Measurements from ENCODE around the gene ITIH1.
"Not testable (repeated sequence)": the region's sequence is repeated elsewhere in the genome, so short reads cannot be mapped to it uniquely, and the experiment has no call there.

Gene ITIH1

DNA sequence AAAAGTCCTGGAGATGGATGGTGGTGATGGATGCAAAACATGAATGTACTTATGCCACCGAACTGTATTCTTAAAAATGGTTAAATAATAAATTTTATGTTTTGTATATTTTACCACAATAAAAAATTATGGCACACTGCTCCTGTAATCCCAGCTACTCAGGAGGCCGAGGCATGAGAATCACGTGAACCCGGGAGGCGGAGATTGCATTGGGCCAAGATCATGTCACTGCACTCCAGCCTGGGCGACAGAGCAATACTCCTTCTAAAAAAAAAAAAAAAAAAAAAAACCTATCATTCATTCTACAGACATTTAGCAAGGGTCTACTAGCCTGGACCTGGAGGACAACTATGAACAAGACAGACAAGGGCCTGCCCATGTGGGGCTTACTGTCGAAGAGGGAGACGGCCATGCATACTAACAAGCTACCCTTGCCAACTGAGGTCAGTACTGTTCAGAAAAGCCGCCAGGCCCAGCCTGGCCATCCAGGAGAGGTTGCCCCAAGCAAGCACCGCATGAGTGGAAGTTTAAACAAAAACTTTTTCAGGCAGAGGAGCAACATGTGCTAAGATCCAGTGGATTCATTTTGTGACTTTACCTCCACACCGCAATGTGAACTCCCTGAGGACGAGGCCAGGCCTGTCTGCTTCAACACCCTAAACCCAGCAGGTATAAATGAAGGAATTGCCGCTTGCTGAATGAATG, 3.9 kb upstream of the ITIH1 start:
- in situ Hi-C loops (cut with HindIII; ENCODE audit: low sequenced_read_pairs) = no loop called here

DNA sequence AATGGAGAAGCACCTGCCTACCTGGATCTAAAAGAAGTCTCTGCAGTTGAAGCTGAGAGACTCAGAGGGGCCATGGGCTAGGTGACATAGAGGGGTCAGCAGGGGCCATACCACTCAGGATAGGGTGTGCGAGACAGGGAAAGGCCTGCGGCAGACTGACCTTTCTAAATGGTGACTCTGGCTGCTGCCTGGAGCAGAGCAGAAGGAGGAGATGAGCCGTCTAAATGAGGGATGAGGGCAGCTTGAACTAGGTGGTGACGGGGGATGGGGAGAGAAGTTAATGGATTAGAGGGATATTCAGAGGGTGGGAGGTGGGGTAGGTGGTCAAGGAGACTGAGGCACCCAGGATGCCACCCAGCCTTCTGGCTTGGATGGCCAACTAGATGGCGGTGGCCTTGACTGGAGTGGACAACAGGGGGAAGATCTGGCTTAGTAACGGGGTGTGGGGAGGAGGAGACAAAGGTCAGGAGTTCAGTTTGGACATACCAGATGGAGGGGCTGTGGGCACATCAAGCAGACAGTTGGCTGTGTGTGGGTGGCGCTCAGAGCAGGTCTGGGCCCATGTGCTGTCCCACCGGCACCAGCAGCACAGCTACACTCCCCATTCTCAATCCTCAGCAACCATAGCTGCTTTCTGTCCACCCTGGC, 3.2 kb upstream of the ITIH1 start:
- in situ Hi-C loops (cut with HindIII; ENCODE audit: low sequenced_read_pairs) = no loop called here

DNA sequence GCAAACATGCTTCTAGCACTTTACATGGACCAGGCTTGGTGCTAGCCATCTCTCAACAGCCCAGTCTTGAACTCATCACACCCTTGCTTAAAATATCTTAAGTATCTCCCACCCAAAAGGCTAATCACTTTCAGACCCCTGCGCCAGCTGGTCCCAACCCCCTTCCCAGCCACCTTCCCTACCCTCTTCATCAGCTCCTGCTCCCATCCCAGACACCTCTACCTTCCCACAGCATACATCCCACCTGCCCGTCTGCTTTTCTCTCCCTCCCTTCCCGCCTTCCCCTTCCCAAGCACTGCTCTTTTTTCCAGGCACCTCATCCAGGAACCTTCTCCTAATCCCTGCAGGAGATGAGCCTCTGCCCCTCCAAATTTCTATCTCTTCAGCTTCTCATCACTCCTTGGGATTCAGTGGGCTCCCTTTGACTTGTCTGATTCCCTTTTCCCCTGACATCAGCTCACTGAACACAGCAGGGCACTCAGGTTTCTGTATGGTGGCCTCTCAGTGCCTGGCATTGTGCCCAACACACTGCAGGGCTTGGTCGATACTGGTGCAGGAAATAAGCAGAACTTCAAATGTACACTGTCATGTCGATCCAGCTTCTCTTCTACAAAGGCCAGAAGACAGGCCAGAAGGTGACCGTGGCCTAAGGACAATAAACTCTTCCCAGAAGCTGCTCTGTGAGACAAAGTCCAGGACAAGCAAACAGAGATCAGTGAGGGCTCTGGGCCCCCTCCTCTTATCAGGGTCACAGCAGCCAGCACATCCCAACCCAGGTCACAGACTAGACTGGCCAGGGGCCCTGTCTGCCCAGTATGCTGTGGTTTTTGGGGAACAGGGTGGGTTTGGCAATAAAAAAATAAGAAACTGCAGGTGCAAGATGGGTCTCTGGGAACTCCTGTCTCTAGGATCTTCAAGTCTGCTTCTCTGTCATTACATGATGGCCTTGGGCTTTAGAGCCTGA, 2.2 kb upstream of the ITIH1 start:
- in situ Hi-C loops (cut with HindIII; ENCODE audit: low sequenced_read_pairs) = no loop called here

DNA sequence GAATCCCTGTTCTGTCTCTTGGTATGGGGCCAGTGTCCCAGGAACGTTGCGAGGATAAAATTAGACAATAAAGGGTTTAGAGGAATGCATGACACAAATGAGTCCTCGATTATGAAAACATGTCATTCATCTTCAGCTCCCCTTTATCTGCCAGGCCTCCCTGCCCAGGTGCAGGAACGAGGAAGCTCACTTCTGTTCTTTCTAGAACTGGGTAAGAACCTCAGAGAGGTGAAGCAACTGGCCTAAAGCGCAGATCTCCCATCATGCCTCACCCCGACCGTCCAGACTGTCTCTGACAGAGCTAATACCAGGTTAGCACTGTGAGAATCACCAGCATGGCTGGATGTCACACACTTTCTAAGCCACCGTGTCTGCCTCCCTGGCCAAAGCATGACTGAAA, 1.5 kb upstream of the ITIH1 start:
- in situ Hi-C loops (cut with HindIII; ENCODE audit: low sequenced_read_pairs) = no loop called here

DNA sequence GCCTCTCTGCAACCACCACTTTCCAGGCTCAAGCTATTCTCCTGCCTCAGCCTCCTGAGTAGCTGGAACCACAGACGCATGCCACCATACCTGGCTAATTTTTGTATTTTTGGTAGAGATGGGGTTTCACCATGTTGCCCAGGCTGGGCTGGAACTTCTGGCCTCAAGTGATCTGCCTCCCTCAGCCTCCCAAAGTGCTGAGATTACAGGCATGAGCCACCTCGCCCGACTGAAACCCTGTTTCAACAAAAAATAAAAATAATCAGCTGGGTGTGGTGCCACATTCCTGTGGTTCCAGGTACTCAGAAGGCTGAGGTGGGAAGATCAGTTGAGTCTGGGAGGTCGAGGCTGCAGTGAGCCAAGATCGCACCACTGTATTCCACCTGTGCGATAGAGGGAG, 913 bp upstream of the ITIH1 start:
- in situ Hi-C loops (cut with HindIII; ENCODE audit: low sequenced_read_pairs) = not testable (repeated sequence)

DNA sequence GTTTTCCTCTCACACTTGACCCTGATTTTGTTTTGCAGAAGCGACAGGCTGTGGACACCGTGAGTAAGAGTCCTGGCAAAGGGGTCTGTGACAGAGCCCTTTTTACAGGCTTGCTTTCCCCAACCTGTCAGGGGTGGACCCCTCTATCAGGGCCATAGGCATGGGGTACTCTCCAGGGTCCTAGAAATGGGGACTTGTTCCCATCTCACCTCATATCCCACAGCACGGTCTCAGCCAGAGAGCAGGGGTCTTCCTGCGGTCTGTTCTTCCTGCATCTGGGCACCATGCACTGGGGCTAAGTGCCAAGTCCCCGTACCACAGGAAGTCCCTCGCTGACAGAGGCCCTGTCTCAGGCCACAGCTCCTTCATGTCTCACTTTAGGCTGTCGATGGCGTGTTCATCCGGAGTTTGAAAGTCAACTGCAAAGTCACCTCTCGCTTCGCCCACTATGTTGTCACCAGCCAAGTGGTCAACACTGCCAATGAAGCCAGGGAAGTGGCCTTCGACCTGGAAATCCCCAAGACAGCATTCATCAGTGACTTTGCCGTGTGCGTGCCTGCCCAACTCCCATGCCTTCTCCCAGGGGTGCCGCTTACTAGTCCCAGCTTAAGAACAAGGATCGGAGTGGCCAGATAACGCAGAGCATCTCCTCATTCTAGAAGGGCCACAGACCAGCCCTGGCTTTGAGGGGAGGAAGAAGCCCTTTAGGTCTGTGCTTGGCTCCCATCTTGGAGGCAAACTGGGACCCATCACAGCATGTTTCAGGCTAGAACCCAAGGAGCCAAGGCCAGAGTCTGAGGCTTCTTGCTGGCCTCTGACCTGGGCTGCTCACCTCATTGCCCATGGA, 783 bp downstream of the ITIH1 start:
- in situ Hi-C loops (cut with HindIII; ENCODE audit: low sequenced_read_pairs) = no loop called here

DNA sequence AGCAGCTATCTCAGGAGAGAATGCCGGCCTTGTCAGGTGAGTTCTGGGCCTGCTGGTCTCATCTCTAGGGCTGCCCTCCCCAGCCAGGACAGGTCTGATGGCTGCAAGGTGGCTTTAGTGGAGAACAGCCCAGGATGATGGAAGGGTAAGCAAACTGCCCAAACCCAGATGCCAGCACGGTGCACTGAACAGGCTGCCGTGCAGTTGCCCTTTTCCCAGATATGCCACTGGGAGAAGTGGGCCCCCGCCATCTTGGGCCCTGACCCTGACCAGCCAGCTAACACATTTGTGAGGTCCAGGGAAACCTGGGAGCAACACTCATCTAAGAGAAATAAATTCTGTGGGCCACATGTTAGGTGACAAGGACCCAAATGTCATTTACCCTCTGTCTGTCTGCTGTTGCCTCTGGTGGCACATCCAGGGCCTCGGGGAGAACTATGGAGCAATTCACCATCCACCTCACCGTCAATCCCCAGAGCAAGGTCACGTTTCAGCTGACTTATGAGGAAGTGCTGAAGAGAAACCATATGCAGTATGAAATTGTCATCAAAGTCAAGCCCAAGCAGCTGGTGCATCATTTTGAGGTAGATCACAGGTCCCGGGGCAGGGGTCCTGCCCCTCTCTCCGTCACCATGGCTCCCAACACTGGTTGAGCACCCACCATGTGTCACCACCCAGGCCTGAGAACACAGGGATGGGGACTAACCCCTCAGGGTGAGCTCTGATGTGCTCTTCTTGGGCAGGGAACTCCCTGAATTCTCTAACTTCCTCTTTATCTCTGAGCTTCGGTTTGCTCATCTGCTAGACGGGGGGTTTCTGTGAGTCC, 1.8 kb downstream of the ITIH1 start:
- in situ Hi-C loops (cut with HindIII; ENCODE audit: low sequenced_read_pairs) = no loop called here

DNA sequence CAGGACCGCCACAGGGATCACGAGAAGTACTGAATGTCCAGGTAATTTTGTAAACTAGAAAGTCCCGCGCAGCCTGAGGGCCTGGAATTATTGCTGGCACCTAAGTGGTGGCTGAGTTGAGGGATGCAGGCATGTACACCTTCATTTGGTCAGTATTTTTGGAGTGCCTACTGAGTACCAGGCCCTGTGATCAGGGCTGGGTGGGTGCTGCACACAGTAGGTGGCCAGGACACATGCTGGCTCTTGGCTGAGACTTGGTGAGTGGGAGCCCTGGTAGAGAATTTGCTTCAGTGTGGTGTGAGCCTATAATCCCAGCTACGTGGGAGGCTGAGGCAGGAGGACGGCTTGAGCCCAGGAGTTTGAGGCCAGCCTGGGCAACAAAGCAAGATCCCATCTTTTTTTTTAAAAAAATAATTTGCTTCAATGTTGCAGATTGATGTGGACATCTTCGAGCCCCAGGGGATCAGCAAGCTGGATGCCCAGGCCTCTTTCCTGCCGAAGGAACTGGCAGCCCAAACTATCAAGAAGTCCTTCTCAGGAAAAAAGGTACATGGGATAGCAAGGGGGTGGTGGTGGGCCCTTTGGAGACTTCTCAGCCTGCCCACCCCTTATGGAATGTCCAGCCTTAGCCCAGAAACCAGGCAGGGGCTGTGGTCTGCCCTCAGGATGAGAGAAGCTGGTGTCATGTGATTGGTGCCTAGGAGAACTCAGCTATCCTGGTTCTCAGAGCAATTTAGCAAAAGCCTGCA, 2.6 kb downstream of the ITIH1 start:
- in situ Hi-C loops (cut with HindIII; ENCODE audit: low sequenced_read_pairs) = loop anchor here (5.0 kb wide), 1 partner anchor 57 kb away; the partner anchor contains the start of gene MUSTN1

DNA sequence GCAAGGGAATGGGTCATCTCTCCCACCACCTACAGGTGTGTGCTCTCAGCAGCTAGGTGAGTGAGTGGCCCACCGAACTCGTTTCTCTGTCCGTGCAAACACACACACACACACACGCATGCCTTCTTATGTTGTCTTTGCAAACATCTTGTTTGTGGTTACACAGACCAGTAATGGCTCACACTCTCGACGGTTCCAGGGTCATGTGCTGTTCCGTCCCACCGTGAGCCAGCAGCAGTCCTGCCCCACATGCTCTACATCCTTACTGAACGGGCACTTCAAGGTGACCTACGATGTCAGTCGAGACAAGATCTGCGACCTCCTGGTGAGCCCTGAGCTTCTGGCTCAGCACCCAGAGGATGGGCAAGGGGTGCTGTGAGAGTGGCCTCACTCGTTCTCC, 4.3 kb downstream of the ITIH1 start:
- in situ Hi-C loops (cut with HindIII; ENCODE audit: low sequenced_read_pairs) = loop anchor here (5.0 kb wide), 1 partner anchor 56 kb away; the partner anchor contains the start of gene MUSTN1

DNA sequence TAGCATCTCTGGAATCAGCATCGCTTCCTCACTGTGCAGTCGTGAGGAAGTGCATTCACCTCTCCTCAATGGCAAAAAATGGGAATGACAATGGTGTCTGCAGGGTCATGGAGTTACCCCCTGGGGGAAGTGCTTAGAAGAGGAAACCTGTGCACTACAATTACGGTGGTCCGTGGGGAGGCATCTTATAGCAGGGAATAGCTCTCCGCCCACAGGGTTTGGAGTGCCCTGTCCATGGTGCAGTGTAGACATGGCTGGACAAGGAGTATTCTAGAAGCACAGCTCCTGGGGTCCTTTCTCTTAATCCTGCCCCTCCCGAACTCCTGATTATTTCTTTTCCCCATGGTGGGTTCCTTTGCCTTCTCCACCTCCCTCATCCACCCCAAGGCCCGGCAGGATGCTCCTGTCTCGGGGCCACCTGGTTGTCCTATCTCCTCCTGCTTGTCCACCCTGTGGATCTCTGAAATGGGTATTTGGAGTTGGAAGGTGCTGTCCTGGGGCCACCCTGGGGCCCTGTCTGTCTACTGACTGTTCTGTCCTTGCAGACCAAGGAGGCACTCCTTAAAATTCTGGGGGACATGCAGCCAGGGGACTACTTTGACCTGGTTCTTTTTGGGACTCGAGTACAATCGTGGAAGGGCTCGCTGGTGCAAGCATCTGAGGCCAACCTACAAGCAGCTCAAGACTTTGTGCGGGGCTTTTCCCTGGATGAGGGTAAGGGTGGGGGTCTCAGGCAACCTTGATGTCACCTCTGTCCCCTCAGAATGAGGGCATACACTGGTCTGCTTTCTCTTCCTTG, 5.2 kb downstream of the ITIH1 start:
- in situ Hi-C loops (cut with HindIII; ENCODE audit: low sequenced_read_pairs) = loop anchor here (5.0 kb wide), 1 partner anchor 55 kb away; the partner anchor contains the start of gene MUSTN1

DNA sequence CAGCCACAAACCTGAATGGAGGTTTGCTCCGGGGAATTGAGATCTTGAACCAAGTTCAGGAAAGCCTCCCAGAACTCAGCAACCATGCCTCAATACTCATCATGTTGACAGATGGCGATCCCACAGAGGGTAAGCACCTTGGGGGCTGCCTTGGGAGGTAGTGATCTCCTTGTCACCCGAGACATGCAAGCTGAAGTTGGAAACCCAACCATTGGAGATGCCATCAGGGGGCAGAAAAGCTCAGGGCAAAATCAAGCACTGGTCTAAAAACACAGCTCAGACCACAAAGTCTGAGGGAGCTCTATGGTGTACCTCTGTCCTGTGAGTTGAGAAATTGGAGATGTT, 5.8 kb downstream of the ITIH1 start:
- in situ Hi-C loops (cut with HindIII; ENCODE audit: low sequenced_read_pairs) = loop anchor here (5.0 kb wide), 1 partner anchor 54 kb away; the partner anchor contains the start of gene MUSTN1

DNA sequence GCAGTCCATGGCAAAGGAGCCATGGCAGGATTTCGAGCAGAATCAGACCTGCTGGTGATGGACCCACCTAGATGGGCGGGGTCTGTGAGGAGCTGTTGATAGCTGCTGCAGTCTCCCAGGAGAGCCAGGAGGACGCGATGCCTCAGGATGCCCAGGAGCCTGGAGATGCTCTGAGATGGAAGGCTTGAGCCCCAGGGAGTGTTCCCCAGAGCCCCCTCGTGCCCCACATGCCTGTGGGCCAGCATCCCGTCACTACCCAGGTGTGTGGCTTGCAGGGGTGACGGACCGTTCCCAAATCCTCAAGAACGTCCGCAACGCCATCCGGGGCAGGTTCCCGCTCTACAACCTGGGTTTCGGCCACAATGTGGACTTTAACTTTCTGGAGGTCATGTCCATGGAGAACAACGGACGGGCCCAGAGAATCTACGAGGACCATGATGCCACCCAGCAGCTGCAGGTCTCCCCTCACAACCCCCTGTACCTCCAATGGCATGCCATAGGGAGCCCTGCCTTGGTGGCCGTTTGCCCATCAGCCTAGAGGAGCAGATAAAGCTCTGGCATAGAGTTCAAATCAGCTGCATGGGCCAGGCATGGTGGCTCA, 6.7 kb downstream of the ITIH1 start:
- in situ Hi-C loops (cut with HindIII; ENCODE audit: low sequenced_read_pairs) = loop anchor here (5.0 kb wide), 1 partner anchor 53 kb away; the partner anchor contains the start of gene MUSTN1

DNA sequence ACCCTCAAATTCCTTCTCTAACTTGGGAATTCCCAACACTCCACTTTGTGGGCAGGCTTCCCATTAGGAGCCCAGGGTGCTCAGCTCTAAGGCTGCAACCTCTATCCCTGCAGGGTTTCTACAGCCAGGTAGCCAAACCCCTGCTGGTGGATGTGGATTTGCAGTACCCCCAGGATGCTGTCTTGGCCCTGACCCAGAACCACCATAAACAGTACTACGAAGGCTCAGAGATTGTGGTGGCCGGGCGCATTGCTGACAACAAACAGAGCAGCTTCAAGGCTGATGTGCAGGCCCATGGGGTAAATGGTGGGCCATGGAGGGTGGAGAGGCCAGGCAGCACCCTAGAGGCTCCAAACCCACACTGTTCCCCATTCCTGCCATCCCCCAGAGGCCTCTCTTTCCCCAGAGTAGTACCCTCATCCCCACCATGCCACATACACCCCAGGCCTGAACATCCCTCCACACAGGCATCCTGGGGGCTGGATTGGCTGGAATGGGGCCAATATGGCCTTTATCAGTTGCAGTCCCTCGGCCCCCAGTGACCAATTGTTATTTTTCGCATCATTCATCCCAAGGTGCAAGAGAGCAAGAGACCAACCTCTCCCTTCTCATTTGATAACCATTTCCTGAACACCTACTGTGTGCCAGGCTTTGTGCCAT, 7.7 kb downstream of the ITIH1 start:
- in situ Hi-C loops (cut with HindIII; ENCODE audit: low sequenced_read_pairs) = loop anchor here (5.0 kb wide), 1 partner anchor 52 kb away; the partner anchor contains the start of gene MUSTN1

DNA sequence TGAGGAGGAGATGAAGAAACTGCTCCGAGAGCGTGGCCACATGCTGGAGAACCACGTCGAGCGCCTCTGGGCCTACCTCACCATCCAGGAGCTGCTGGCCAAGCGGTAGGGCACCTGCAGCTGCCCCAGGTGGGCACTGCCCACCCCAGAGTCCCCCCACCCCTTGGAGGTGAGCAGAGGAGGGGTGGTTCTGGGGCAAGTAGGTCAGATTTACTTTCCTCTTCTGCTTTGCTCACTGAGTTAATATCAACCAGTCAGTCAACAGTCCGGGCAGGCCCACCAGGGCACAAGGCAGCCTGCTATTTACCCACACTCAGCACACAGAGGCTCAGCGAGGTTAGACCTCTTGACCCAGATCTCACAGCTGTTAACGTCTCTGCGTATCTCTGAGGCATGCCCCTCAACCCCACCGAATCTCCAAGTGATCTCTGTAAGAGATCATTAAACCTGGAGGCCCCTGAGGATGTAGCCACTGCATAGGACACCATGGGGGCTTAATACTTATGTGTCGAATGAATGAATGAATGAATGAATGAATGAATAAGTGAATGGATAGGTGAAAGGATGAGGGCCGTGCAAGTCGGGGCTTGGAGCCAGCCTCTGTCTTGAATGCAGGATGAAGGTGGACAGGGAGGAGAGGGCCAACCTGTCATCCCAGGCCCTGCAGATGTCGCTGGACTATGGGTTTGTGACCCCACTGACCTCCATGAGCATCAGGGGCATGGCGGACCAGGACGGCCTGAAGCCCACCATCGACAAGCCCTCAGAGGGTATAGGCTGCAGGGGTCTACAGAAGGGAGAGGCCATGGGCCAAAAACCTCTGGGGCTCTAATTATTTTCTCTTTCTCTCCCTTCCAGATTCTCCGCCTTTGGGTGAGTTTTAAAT, 9.2 kb downstream of the ITIH1 start:
- in situ Hi-C loops (cut with HindIII; ENCODE audit: low sequenced_read_pairs) = no loop called here

DNA sequence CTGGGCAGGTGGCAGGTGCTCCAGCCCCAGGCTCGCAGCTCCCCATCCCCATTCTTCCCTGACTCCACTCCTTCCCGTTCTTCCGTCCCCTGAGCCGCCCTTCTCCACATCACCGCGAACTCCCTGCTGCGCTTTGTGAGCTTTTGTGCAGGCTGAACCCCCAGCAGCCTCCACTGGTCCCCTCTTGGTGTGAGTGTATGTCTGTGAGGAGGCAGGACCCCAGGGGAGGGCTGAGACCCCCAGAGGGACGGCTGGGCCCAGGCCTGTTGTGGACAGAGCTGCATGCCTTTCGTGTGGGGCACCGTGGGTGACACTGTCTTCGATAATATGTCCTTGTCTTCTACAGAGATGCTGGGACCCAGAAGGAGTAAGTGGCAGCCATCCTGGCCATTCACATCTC, 9.8 kb downstream of the ITIH1 start:
- in situ Hi-C loops (cut with HindIII; ENCODE audit: low sequenced_read_pairs) = no loop called here

Data from endothelial cell of hepatic sinusoid (primary cell).